Measurements from ENCODE around the gene GLIS2. TPM values are rescaled to one million over a fixed set of nuclear protein-coding genes. Genes with fewer than 3 reads are reported as not detected.
"Not testable (repeated sequence)": the region's sequence is repeated elsewhere in the genome, so short reads cannot be mapped to it uniquely, and the experiment has no call there.

Gene GLIS2
- total RNA-seq, 1 experiment from 2014 or later, result 22.1 TPM

DNA sequence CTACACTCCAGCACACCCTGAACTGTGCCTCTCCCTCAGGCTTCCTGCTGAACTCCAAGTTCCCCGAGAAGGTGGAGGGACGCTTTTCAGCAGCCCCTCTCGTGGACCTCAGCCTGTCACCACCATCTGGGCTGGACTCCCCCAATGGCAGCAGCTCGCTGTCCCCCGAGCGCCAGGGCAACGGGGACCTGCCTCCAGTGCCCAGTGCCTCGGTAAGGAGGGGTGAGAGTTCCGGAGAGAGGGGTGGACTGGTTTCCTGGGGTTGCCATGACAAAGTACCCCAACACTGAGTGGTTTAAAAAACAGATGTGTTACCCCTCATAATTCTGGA is 17.4 kb downstream of the GLIS2 start:
- intact Hi-C loops (cut with micrococcal nuclease; ENCODE audit: unreplicated experiment), result no loop called here

DNA sequence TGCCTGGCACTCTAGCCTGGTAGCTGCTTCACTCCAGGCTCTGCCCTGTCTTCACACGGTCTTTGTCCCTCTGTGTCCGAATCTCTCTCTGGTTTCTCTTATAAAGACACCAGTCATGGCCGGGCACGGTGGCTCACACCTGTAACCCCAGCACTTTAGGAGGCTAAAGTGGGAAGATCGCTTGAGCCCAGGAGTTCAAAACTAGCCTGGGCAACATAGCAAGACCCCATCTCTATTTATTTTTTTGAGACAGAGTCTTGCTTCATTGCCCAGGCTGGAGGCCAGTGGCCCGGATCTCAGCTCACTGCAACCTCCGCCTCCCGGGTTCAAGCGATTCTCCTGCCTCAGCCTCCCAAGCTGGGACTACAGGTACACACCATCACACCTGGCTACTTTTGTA is 17.8 kb downstream of the GLIS2 start:
- CTCF ChIA-PET, result interaction anchor here (1.6 kb wide), 1 partner anchor 10 kb away, joined by 6 read pairs; no protein-coding TSS in a partner anchor
- intact Hi-C loops (cut with micrococcal nuclease; ENCODE audit: unreplicated experiment); BruUV-seq (replicated peaks): not testable (repeated sequence)

More for the DNA sequence above, 17.4 kb downstream of the GLIS2 start:
- DNase-seq, result no peak
- Mint-ChIP-seq H3K27ac (ENCODE audit: unreplicated experiment) (no peak overlapping the region), H3K9me3 (ENCODE audit: low read depth, unreplicated experiment) (no peaks in the 10 kb centered on the region), H3K4me1 (ENCODE audit: low read depth, unreplicated experiment) (peaks cover 4% of the 10 kb centered on the region), H3K36me3 (ENCODE audit: insufficient read depth, unreplicated experiment) (peaks cover 51% of the 10 kb centered on the region), H3K27me3 (ENCODE audit: unreplicated experiment) (no peaks in the 10 kb centered on the region), H3K4me3 (ENCODE audit: low read depth, unreplicated experiment) (no peak overlapping the region)
- TF ChIP-seq, protein P1, sequence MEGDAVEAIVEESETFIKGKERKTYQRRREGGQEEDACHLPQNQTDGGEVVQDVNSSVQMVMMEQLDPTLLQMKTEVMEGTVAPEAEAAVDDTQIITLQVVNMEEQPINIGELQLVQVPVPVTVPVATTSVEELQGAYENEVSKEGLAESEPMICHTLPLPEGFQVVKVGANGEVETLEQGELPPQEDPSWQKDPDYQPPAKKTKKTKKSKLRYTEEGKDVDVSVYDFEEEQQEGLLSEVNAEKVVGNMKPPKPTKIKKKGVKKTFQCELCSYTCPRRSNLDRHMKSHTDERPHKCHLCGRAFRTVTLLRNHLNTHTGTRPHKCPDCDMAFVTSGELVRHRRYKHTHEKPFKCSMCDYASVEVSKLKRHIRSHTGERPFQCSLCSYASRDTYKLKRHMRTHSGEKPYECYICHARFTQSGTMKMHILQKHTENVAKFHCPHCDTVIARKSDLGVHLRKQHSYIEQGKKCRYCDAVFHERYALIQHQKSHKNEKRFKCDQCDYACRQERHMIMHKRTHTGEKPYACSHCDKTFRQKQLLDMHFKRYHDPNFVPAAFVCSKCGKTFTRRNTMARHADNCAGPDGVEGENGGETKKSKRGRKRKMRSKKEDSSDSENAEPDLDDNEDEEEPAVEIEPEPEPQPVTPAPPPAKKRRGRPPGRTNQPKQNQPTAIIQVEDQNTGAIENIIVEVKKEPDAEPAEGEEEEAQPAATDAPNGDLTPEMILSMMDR (IDR thresholded peaks at IDR 0.05; ENCODE audit: unreplicated experiment), result no peak
- no TSS peak for BruUV-seq (replicated peaks)
- CTCF ChIA-PET, result interaction anchor here (1.6 kb wide), 1 partner anchor 9 kb away, joined by 6 read pairs; no protein-coding TSS in a partner anchor

DNA sequence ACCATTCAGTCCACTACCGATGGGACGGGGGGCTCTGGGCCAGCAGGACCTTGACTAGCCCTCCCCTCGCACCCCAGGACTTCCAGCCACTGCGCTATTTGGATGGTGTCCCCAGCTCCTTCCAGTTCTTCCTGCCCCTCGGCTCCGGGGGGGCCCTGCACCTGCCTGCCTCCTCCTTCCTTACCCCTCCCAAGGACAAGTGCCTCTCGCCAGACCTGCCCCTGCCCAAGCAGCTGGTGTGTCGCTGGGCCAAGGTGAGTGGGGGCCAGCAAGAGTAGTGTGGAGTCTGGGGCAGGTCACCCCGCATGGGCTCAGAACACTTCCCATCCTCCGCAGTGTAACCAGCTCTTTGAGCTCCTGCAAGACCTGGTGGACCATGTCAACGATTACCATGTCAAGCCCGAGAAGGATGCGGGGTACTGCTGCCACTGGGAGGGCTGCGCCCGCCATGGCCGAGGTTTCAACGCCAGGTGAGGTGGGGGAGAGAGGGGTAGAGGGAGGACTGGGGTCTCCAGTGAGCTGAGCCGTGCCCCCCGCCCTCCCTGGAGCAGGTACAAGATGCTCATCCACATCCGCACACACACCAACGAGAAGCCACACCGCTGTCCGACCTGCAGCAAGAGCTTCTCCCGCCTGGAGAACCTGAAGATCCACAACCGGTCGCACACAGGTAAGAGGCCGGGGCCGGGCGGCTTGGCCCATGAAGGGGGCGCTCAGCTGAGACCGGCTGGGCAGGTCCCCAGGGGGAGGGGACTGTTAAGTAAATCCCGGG is 19.0 kb downstream of the GLIS2 start:
- TF ChIP-seq, protein P1 (IDR thresholded peaks at IDR 0.05; ENCODE audit: unreplicated experiment), result no peak
- no peak overlapping the region for H3K27ac Mint-ChIP-seq (ENCODE audit: unreplicated experiment)
- no peaks in the 10 kb centered on the region for H3K4me1 Mint-ChIP-seq (ENCODE audit: low read depth, unreplicated experiment)
- BruUV-seq (replicated peaks), result no TSS peak
- DNase-seq, result no peak
- CTCF ChIA-PET, result no interaction called here
- H3K9me3 Mint-ChIP-seq (ENCODE audit: low read depth, unreplicated experiment), result no peaks in the 10 kb centered on the region
- H3K27me3 Mint-ChIP-seq (ENCODE audit: unreplicated experiment), result no peaks in the 10 kb centered on the region
- no peak overlapping the region for H3K4me3 Mint-ChIP-seq (ENCODE audit: low read depth, unreplicated experiment)
- intact Hi-C loops (cut with micrococcal nuclease; ENCODE audit: unreplicated experiment), result no loop called here
- H3K36me3 Mint-ChIP-seq (ENCODE audit: insufficient read depth, unreplicated experiment), result peaks cover 53% of the 10 kb centered on the region

More for the DNA sequence above, 17.8 kb downstream of the GLIS2 start:
- peaks cover 51% of the 10 kb centered on the region for H3K36me3 Mint-ChIP-seq (ENCODE audit: insufficient read depth, unreplicated experiment)
- H3K27me3 Mint-ChIP-seq (ENCODE audit: unreplicated experiment); DNase-seq; H3K9me3 Mint-ChIP-seq (ENCODE audit: low read depth, unreplicated experiment); H3K4me3 Mint-ChIP-seq (ENCODE audit: low read depth, unreplicated experiment); H3K4me1 Mint-ChIP-seq (ENCODE audit: low read depth, unreplicated experiment); H3K27ac Mint-ChIP-seq (ENCODE audit: unreplicated experiment): not testable (repeated sequence)

DNA sequence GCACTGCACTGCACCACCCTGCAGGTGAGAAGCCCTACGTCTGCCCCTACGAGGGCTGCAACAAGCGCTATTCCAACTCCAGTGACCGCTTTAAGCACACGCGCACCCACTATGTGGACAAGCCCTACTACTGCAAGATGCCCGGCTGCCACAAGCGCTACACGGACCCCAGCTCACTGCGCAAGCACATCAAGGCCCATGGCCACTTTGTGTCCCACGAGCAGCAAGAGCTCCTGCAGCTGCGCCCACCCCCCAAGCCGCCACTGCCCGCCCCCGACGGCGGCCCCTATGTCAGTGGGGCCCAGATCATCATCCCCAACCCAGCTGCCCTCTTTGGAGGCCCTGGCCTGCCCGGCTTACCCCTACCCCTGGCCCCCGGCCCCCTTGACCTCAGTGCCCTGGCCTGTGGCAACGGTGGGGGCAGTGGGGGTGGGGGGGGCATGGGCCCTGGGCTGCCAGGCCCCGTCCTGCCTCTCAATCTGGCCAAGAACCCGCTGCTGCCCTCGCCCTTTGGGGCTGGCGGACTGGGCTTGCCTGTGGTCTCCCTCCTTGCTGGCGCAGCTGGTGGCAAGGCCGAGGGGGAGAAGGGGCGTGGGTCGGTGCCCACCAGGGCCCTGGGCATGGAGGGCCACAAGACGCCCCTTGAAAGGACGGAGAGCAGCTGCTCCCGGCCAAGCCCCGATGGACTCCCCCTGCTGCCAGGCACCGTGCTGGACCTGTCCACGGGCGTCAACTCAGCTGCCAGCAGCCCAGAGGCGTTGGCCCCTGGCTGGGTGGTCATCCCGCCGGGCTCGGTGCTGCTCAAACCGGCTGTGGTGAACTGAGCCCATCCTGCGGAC is 21.1 kb downstream of the GLIS2 start:
- TF ChIP-seq, protein P1 (IDR thresholded peaks at IDR 0.05; ENCODE audit: unreplicated experiment), result no peak
- intact Hi-C loops (cut with micrococcal nuclease; ENCODE audit: unreplicated experiment), result no loop called here
- peaks cover 67% of the 10 kb centered on the region for H3K36me3 Mint-ChIP-seq (ENCODE audit: insufficient read depth, unreplicated experiment)
- H3K27me3 Mint-ChIP-seq (ENCODE audit: unreplicated experiment), result no peaks in the 10 kb centered on the region
- H3K4me1 Mint-ChIP-seq (ENCODE audit: low read depth, unreplicated experiment), result no peaks in the 10 kb centered on the region
- no peak overlapping the region for H3K27ac Mint-ChIP-seq (ENCODE audit: unreplicated experiment)
- no peak for DNase-seq
- no TSS peak for BruUV-seq (replicated peaks)
- H3K4me3 Mint-ChIP-seq (ENCODE audit: low read depth, unreplicated experiment), result no peak overlapping the region
- CTCF ChIA-PET, result no interaction called here
- no peaks in the 10 kb centered on the region for H3K9me3 Mint-ChIP-seq (ENCODE audit: low read depth, unreplicated experiment)
